HS-27A (cell line): ENCODE data around the gene PDE6B.
"Not testable (repeated sequence)": the region's sequence is repeated elsewhere in the genome, so short reads cannot be mapped to it uniquely, and the experiment has no call there.

ENCODE experiments used
- DNase-seq: peaks from one replicate; pipeline ENCODE4 v3.0.0-alpha.2; 2012; ENCODE audit warnings: low read depth, missing footprints

PDE6B gene

DNA sequence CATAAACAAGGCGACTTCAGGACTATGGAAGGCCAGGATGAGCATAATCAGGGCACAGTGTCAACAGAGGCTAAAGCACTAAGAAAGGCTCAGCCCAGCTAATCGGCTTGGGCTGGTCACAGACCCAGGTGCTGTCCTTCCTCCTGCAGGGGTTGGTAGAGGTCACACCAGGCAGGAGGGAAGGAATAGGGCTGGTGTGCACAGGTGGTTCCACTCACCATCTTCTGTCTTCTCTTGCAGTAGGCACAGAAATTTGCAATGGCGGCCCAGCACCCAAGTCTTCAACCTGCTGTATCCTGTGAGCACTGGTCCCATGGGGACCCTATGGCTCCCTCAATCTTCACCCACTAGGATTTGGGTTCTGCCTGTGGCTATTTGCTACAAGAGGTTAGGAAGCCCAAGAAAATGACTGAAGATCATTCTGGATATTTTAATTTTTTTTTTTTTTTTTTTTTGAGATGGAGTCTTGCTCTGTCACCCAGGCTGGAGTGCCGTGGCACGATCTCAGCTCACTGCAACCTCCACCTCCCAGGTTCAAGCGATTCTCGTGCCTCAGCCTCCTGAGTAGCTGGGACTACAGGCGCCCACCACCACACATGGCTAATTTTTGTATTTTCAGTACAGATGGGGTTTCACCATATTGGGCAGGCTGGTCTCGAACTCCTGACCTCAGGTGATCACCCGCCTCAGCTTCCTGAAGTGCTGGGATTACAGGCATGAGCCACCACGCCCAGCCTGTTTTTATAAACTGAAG lies 44.6 kb downstream of the PDE6B start:
- not testable (repeated sequence) for DNase-seq

DNA sequence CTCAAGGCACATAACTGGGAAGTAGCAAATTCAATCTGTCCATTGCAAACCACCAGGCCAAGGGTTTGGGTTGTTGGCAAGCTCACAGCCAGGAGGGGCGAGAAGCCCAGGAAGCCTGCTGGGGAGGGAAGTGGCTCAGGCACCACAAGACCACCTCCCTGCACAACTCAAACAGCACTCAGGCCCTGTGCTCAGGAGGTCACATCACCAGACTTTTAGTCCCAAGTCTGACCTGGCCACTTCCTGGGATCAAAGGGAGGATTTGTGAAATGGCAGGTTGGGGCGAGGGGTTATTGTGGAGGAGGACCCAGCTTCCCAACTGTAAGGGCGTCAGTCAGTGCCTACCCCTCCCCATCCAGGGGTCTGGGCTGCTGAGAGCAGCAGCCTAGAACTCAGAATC lies 46.4 kb downstream of the PDE6B start:
- DNase-seq: no peak

DNA sequence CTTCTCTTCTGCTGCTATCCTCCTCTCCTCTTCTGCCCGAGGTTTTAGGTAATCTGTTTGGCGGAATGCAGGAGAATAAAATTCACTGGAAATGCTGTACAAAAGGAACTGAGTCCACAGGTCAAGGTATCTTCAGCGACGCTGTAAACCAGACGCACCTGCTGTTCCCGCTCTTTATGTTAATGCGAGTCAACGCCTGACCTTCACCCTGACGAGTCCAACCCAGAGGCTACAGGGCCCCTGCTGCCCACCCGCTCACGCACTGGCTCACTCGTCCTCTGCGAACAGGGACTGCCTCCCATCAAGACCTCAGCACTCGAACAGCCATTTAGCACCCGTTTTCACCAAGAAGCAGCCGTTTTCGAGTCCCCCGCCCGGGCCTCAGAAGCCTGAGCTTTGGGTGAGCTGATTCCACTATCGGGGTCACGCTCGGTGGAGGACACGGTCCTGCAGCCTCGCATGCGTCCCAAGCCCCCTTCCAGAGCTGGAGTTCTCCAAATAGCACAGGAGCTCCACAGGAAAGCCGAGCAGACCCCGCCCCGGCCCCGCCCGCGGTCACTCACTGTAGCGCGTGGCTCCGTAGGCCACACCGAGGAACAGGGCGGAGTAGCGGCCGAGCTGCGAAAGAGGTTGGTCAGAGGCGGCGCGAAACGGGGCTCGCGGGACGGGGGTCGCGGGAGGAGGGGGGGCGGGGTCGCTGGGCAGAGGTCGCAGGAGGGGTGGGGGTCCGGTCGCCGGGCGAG lies 48.1 kb downstream of the PDE6B start:
- no peak for DNase-seq

DNA sequence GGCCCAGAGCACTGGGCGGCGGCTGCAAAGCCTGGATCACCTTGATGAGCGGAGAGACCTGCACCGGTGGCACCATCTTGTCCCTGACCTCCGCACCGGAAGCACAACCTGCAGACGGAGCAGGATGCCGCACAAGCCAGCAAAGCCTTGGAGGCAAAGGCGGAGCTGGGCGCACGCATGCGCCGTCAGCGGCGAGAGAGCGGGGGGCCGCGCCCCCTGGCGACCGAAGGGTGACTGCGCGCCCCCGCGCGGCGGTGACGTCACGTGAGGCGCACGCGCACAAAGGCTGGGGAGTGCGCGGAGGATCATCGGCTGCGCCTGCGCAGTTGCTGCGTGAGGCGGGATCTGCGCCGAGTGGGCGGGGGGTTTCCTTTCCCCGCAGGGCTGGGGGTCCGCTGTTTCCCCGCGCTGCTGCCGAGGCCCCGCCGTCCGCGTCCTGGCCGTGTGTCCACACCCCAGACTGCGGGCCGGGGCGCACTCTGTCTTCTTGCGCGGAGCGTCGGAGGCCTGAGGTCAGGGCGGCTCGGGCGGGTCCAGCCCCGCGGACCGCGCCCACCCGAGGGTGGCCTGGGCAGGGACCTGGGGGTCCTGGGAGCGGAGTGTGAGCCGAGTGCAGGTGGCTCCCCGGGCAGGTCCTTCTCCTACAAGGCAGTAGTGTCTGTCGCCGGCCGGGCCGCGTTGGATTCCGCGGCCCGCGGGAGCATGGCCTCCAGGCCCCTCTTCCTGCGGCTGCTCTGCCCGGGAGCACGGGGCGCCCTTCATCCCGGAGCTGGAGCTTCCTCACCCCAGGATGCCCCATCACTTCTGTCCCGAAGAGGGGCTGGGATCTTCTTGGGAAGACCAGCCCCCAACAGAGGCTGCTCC lies 49.0 kb downstream of the PDE6B start, which contains the start of the genes ATP5ME and MYL5:
TSS of gene ATP5ME (minus strand) at position 105 of the 864 bp plus-strand sequence. CDS start at position 76, 29 bp downstream.
TSS of gene MYL5 (plus strand) at position 371 of the 864 bp plus-strand sequence. CDS start 3,485 bp downstream, outside the sequence.
- peak; percentile 91 for DNase-seq

DNA sequence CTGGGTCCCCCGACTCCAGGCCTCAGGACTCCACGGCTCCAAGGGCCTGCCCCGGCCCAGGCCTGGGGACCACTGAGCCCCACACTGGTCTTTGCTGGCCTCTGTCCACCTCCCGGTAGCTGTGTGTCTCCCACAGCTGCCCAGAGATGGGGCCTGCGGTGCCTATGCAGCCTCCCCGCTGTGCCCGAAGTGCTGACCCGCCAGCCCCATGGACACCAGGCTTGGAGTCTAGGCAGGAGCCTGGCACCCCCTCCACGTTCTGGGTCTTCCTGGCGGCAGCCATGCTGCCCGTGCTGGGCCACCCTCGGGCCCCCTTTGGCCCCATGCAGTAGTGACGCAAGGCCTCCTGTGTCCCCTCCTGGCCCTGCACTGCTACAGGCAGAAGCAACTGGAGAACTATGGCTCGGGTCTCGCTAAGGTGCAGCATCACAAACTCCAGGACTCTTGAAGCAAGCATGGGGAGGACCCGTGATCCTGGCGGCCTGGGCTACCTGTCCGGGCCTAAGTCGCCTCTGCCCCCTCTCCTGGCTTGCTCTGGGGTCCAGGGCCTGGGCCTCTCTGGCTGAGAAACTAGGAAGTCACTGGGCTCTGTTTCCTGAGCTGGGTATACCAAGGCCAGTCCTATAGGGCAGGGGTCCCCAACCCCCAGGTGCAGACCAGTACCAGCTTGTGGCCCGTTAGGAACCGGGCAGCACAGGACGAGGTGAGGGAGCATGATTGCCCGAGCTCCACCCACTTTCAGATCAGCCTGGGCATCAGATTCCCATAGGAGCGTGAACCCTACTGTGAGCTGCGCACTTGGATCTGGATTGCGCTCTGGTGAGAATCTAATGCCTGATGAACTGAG lies 49.9 kb downstream of the PDE6B start:
- no peak for DNase-seq

DNA sequence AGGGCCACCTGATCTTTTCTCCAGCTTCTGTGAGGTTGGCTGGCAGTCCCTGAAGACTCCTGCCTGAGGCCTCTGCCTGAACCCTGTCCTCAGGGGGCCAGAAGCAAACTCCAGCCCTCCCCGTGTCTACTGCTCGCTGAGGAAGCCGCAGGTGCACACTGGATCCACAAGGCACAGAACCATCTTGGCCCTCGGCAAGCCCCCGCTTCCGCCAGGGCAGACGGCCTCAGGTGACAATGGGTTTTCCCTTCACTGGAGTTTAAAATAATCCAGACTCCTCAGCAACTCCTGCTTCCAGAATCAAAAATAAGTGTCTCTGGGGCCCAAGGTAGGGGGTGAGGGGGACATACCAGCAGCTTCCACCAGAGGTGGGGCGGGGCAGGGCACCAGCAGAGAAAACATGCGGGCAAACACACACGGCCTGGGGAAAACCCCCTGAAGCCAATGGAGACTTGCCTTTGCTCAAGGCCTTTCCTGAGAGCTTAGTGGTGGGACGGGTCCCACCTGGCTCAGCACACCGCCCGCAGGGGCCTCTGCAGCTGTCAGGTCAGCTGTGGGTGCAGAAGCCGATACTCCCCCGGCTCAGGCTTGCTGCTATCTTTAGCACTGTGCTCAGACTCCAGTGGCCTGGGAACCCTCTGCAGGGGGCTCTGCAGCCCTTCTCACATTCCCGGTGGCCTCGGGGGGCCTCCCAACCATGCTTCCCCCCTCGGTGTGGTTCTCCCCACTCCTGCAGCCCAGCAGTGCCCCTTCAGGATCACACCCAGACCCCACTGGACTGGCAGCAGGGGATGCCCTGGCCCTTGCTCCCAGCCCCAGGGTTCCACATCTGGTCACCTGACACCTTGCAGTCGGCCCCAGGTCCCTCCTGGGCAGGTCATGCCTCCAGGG lies 50.9 kb downstream of the PDE6B start:
- no peak for DNase-seq

DNA sequence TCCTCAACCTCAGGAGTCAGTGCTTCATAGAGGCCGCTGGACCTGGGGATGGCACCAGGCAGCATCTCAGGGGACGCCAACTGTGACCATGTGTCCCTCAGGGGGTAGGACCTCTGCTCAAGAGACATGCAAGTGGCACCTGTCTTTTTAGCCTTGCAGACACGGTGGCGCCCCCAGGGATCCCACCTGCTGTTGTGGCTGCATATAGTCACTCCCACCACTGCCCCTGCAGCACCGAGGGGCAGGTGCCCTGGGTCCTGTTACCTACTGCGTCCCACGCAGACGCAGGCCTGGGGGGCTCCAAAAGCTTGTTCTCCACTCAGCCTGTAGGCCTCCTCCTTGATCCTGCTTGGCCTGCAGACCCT lies 51.5 kb downstream of the PDE6B start:
- DNase-seq: no peak

DNA sequence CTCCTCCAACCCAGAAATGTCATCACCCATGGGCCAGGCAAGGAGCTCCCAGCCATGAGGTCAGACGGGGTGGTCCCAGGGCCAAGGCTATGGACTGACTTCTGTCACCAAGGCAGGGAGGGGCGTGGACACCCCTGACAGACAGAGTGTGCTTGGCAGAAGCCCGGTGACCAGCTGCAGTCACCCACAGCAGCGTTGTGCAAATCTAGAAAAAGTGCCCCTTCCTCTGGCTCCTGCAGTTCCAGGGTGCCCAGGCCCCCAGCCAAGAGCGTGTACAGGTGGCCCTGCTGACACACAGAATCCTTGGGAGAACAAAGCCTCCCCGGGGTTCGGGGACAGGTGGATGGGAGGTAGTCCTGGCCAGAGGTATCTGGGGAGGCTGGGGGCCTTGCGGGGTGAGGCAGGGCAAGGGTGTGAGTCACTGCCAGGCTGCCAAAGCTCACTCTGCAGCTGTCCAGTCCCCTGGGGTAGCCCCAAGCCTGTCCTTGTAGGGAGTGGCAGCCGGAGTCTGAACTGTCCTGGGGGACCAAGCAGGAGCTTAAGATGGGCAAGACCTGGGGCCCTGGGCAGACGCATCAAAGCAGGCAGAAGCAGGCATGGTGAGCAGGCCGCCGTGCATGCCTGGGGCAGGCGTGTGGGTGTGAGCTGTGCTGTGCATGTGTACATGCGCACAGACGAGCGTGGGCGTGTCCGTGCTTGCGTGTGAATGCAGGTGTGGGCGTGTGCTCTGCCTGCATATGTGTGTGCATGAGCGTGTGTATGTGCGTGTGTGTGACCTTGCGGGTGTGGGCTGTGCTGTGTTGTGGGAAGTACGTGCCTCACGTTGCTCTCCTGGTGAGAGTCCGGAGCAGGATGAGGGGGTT lies 52.3 kb downstream of the PDE6B start:
- no peak for DNase-seq

DNA sequence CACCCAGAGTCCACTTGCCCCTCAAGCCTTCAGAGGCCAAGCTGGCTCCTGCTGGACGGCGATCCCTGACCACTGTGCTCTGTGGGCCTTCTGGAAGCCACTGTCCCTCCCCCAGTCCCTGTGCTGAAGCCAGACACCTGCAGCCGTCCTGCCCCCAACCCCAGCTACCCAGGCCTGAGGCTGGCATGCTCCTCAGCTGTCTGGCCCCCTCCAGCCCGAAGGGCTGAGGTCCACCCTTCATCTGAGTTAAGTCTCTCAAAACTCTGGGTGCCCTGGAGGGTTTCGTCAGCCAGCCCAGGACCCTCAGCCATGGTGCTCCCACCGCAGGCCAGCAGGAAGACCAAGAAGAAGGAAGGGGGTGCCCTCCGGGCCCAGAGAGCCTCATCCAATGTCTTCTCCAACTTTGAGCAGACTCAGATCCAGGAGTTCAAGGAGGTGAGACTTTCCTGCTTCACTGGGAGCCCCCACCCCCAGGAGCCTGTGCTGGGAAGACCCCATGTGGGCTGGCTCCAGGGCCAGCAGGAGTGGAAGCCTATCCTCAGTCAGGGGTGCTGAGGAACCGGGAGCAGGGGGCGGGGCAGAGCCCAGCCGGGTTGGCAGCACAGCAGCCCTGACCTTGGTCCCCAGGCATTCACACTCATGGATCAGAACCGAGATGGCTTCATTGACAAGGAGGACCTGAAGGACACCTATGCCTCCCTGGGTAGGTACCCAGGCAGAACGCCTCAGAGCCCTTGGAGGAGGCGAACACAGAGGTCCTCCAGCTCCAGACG lies 53.1 kb downstream of the PDE6B start:
- no peak for DNase-seq

DNA sequence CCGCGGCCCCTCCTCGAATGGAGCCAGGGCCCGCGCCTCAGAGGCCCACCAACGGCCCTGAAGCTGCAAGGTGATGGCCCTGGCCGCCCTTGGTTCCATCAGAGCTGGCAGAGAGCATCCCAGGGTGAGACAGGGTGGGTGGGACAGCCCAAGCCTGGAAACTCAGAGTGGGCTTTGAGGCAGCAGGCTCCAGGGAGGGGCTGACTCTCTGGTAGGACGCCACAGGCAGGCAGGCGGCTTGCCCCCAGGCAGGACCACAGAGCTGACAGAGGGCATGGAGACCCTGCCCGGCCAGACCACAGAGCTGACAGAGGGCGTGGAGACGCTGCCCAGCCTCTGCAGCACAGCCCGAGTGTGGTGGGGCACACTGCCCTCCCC lies 53.7 kb downstream of the PDE6B start:
- DNase-seq: no peak

DNA sequence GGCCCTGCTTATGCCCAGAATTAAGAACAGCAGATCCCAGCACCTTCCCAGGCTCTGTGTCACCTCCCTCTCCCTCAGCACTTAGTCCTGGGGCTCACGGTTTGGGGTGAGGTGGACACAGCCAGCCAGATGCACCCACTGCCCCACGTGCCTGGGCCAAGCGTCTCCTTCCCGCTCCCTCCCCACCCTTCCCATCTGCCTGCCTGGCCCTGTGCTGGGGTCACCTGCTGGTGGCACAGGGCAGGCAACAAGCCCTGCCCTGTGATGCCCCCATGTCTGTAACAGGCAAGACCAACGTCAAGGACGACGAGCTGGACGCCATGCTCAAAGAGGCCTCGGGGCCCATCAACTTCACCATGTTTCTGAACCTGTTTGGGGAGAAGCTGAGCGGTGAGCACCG lies 54.3 kb downstream of the PDE6B start:
- DNase-seq: no peak

DNA sequence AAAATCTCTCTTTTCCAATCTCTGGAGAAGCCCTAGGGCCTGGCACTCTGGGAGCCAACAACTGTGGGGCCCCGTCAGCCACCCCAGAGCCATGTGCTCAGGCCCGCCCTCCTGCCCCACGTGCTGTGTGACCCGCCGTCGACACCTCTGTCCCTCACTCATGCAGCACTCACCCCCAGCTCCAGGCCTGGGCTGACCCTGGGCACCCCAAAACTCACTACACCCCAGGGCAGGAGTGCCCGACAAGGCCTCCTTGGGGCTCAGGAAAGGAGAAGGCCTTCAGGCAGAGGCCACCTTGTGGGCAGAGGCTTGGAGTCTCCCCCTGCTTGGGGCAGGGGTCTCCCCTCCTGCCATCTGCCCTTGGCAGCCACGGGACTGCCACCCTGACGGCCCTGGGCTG lies 54.7 kb downstream of the PDE6B start:
- no peak for DNase-seq

DNA sequence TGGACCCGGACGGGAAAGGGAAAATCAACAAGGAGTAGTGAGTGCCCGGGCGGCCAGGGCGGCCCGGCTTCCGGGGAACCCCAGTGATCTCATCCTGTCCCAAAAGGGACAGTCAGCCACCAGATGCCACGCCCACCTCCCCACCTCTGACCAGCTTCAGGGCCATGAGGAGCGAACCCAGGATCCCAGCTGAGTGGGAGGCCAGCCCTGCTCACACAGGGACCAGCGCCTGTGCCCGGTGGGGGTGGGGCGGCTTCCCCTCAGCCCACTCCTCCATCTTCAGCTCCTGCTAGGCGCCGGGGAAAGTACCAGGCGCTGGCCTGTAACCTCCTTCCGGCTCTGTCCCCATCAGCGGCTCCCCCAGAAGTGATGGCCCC lies 55.2 kb downstream of the PDE6B start:
- DNase-seq: no peak

DNA sequence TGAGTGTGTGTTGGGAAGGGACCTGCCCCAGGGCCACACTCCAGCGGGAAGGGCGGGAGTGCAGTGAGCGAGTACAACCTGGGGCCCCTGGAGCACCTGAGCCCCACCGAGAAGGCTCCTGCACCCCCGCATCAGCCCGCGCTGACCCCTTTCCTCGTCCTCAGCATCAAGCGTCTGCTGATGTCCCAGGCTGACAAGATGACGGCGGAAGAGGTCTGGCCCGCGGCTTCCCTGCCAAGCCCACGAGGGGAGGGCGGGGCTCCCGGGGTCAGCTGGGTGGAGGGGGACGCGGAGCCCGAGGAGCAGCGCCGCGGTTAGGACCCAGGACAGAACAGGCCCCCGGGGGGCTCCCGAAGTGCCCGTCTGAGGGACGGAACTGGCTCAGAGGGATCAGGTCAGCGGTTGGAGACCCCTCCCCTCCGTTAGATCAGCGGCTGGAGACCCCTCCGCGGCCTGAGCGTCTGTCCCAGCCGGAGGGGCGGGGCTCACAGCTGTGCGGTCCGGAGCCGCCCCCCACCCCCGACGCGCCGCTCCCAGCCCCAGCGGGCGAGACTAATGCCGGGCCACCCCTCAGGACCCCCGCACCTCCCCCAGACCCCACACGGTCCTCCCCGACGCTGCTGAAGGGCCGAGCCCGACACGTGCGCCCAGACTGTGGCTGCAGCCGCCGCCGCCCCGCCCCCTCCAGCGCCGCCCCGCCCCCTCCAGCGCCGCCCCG lies 55.7 kb downstream of the PDE6B start:
- DNase-seq: no peak

DNA sequence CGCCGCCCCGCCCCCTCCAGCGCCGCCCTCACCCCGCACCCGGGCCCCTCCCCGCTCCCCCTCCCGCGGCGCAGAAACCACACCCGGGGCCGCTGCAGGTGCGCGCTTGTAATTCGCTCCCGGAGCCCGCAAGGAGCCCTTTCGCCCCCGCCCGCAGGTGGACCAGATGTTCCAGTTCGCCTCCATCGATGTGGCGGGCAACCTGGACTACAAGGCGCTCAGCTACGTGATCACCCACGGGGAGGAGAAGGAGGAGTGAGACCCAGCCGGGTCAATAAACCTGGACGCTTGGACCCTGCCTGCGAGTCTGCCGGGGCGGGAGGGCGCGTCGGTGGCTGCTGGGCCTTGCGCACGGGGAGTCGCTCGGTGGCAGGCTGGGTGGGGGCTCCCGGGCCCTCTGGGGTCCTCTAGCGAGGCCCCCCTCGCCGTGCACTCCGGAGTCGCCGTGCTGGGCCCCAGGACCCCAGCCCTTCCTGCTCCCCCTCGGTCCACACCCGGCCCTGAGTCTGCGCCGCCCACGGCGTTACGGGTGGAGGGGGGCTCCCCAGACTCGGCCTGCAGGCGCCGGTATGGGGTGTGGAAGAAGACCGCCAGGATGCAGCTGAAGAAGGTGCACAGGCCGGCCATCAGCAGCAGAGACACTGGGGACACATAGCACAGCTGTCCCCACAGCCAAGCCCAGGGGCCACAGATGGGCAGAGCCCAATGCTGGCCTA lies 56.5 kb downstream of the PDE6B start:
- DNase-seq: no peak

DNA sequence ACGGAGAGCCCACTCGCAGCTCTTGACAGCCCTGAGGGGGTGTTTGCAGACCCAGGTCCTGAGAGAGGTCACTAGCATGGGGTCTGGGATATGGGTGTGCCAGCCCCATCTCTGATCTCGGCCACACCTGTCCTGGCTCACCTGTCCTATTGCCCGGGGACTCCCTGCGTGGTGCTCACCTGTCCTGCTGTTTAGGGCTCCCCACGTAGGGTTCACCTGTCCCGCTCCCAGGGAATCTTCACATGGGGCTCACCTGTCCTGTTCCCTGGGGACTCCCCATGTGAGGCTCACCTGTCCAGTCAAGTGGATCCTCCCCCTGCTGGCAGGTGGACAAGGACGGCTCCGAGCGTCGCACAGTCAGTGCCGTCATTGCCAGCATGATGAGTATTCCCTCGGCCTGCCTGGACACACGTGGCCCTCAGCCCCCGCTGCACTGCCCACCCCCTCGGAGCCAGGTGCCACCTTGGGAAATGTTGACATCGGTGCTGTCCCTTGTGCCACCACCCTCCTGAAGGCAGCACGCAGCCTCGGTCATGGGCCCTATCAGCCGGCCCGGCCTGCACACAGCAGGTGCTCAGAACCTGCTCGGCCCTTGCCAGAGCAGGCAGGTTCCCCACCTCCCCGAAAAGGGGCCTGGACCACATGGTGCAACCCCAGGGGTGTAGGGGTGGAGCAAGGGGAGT lies 57.3 kb downstream of the PDE6B start:
- no peak for DNase-seq
